Activated T-helper 1 cell treated with anti-CD3 and anti-CD28 coated beads, Interleukin-12 subunit alpha, Interleukin-12 subunit beta, Interleukin-2, Interleukin-4 antibody, amounts not matched to agents 30 ng/mL and 10 ng/mL and 1 ng/mL, durations not matched to agents 14 hours and 24 hours and 36 hours (primary cell): ENCODE data around the gene NCR1. TPM values are rescaled to one million over a fixed set of nuclear protein-coding genes. Genes with fewer than 3 reads are reported as not detected.
"Not testable (repeated sequence)": the region's sequence is repeated elsewhere in the genome, so short reads cannot be mapped to it uniquely, and the experiment has no call there.

Experiments
- DNase-seq: peaks from one replicate; pipeline ENCODE4 v3.0.0; 2021; ENCODE audit warnings: low spot score
- H3K27ac Mint-ChIP-seq: one replicate; pipeline ENCODE4 v1.8.0; 2021; ENCODE audit warnings: mild to moderate bottlenecking, mixed read lengths
- H3K27me3 Mint-ChIP-seq: one replicate; pipeline ENCODE4 v1.8.0; 2022; ENCODE audit warnings: mild to moderate bottlenecking, moderate library complexity, mixed read lengths; ENCODE audit not compliant: insufficient read depth
- H3K36me3 Mint-ChIP-seq: one replicate; pipeline ENCODE4 v1.8.0; 2021; ENCODE audit warnings: low read depth, mixed read lengths
- H3K4me1 Mint-ChIP-seq: one replicate; pipeline ENCODE4 v1.8.0; 2021; ENCODE audit warnings: low read depth, mixed read lengths
- H3K4me3 Mint-ChIP-seq: one replicate; pipeline ENCODE4 v1.8.0; 2021; ENCODE audit warnings: mild to moderate bottlenecking, moderate library complexity, mixed read lengths
- H3K9me3 Mint-ChIP-seq: one replicate; pipeline ENCODE4 v1.8.0; 2021; ENCODE audit warnings: mixed read lengths
- intact Hi-C: fragments of 100-400 bp; cut with micrococcal nuclease; formaldehyde crosslinking; loops from one replicate; pipeline ENCODE4 v1.15.1; 2024
- total RNA-seq: library from RNA; stranded (reverse); gene quantifications from 2 replicates; pipeline ENCODE4 v1.2.3, GENCODE V29; 2022

The NCR1 gene, protein sequence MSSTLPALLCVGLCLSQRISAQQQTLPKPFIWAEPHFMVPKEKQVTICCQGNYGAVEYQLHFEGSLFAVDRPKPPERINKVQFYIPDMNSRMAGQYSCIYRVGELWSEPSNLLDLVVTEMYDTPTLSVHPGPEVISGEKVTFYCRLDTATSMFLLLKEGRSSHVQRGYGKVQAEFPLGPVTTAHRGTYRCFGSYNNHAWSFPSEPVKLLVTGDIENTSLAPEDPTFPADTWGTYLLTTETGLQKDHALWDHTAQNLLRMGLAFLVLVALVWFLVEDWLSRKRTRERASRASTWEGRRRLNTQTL
- total RNA-seq, result not detected in 2 replicates

DNA sequence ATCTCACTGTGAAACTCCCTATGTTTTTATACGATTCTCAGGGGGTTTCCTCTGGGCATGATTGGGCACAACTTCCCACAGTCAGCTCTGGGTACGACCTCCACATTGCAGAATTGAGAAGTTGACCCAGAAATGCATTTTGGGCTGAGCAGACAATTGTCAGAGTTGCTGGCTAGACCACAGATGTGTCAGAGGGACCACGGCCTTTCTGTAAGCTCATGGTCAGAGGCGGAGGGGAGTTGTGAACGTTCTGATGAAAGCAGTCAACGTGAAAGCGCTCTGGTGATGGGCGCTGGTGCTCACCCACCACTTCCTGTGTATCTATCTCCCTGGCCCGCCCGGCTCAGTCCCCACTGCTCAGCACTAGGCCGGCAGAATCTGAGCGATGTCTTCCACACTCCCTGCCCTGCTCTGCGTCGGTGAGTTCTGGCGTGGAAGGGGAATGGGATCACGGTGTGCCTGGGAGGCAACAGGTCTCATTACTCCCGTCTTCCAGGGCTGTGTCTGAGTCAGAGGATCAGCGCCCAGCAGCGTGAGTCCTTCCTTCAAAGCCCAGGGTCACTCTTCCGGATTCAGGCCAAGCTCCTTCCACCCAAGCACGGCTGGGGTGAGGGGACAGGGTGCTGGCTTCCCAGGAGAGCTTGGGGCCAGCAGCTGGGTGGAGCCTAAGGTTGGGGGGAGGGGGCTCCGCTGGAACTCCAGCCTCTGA, at the start of gene NCR1:
Gene NCR1 (plus strand): TSS at position 346 of the 709 bp plus-strand sequence. CDS start 40 bp downstream, at position 386.
- Mint-ChIP-seq H3K27ac (no peak within 1 kb of the TSS), H3K4me3 (no peak within 1 kb of the TSS), H3K4me1 (no peaks in the 10 kb centered on the region), H3K36me3 (no peaks in the 10 kb centered on the region), H3K27me3 (peaks cover 6% of the 10 kb centered on the region), H3K9me3 (no peaks in the 10 kb centered on the region)
- intact Hi-C loops, result no loop called here
- DNase-seq, result no peak

DNA sequence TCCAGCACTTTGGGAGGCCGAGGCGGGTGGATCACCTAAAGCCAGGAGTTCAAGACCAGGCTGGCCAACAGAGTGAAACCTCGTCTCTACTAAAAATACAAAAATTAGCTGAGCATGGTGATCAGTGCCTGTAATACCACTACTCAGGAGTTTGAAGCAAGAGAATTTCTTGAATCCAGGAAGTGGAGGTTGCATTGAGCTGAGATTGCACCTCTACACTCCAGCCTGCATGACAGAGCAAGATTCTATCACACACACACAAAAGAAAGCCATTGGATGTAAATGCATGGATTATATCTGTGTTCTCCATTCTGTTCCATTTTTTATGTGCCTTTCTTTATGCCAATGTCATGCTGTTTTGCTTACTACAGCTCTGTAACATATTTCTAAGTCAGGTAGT, 47.5 kb upstream of the NCR1 start:
- H3K4me1 Mint-ChIP-seq, H3K4me3 Mint-ChIP-seq, H3K9me3 Mint-ChIP-seq, H3K27ac Mint-ChIP-seq, H3K36me3 Mint-ChIP-seq, H3K27me3 Mint-ChIP-seq, DNase-seq, intact Hi-C loops: not testable (repeated sequence)

DNA sequence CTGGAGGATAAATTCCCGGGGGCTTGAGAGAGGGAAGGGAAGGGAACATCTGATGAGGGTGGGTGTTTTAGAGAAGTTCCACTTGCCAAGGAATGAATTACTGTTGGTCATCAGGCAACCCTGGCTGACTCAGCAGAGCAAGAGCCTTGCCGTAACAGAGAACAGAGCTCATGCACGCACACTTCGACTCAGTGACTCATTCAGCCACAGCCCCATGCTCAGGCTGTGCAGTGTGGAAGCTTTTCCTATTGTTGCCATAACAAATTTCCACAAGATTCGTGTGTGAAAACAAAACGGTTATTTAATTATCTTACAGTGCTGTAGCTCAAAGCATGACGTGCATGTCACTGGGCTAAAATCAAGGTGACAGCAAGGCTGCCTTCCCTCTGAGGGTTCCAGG, 46.5 kb upstream of the NCR1 start:
- H3K9me3 Mint-ChIP-seq, H3K27ac Mint-ChIP-seq, intact Hi-C loops, H3K4me3 Mint-ChIP-seq, H3K36me3 Mint-ChIP-seq, H3K27me3 Mint-ChIP-seq, DNase-seq, H3K4me1 Mint-ChIP-seq: not testable (repeated sequence)

DNA sequence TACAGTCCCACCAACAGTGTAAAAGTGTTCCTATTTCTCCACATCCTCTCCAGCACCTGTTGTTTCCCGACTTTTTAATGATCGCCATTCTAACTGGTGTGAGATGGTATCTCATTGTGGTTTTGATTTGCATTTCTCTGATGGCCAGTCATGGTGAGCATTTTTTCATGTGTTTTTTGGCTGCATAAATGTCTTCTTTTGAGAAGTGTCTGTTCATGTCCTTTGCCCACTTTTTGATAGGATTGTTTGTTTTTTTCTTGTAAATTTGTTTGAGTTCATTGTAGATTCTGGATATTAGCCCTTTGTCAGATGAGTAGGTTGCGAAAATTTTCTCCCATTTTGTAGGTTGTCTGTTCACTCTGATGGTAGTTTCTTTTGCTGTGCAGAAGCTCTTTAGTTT, 42.5 kb upstream of the NCR1 start:
- H3K27me3 Mint-ChIP-seq, DNase-seq, H3K4me1 Mint-ChIP-seq, H3K36me3 Mint-ChIP-seq, intact Hi-C loops, H3K4me3 Mint-ChIP-seq, H3K9me3 Mint-ChIP-seq, H3K27ac Mint-ChIP-seq: not testable (repeated sequence)

DNA sequence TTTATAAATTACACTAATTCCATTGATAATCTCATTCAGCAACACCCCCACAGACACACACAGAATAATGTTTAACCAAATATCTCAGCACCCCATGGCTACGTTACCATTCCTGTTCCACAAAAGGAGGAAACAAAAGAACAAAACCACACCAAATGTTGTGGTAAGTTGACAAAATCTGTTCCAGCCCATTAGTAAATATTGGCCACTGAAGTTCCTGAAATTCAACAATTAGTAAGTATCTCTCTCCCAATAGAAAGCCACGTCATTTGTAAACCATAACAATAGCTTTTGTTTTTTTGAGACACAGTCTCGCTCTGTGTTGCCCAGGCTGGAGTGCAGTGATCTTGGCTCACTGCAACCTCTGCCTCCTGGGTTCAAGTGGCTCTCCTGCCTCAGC, 34.3 kb upstream of the NCR1 start:
- H3K27ac Mint-ChIP-seq, result no peak overlapping the region
- peaks cover 3% of the 10 kb centered on the region for H3K27me3 Mint-ChIP-seq
- intact Hi-C loops, result no loop called here
- no peak for DNase-seq
- no peaks in the 10 kb centered on the region for H3K36me3 Mint-ChIP-seq
- no peak overlapping the region for H3K4me3 Mint-ChIP-seq
- H3K4me1 Mint-ChIP-seq, result no peaks in the 10 kb centered on the region
- H3K9me3 Mint-ChIP-seq, result no peaks in the 10 kb centered on the region

DNA sequence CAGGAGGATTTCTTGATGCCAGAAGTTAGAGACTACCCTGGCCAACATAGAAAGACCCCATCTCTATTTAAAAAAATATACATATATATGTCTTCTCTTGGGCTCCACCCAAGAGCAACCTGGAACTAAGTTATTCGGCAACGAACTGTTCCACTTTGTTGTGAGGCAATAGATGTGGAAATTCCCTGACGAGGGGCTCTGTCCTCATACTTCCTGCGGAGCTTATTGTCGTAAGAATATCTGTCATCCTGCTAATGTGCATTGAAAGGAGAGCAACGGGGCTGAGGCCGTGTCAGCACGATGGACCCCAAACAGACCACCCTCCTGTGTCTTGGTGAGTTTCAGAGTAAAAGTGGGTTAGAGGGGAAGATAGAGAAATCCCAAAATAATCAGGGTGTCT, 32.0 kb upstream of the NCR1 start, which contains the start of gene FCAR:
Gene FCAR (plus strand): TSS at position 246 of the 400 bp plus-strand sequence. CDS start 55 bp downstream, at position 301.
- Mint-ChIP-seq H3K27me3 (peaks cover 7% of the 10 kb centered on the region), H3K36me3 (no peaks in the 10 kb centered on the region), H3K4me3 (no peak within 1 kb of the TSS), H3K4me1 (no peaks in the 10 kb centered on the region), H3K9me3 (no peaks in the 10 kb centered on the region), H3K27ac (no peak within 1 kb of the TSS)
- no peak for DNase-seq
- intact Hi-C loops, result no loop called here

DNA sequence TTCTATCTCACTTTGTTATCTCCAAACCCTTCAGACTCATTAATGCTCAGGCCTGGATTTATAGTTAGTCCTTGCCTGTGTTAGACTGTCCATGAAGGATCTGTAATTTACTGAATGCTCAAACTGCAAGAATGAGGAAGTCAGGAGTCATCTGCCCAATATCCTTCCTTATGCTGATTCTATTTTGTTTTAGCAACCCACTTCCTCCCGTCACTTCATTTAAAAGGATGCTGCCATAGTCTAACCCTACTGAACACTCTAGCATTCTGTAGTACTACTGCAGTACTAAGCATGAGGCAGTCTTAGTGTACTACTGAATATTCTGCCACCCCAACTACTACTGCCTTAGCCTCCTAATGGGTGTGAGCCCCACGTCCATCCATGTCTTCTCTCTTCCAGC, 30.4 kb upstream of the NCR1 start:
- DNase-seq, result no peak
- intact Hi-C loops, result no loop called here
- H3K4me1 Mint-ChIP-seq, result no peaks in the 10 kb centered on the region
- H3K9me3 Mint-ChIP-seq, result no peaks in the 10 kb centered on the region
- no peak overlapping the region for H3K4me3 Mint-ChIP-seq
- H3K27ac Mint-ChIP-seq, result no peak overlapping the region
- no peaks in the 10 kb centered on the region for H3K36me3 Mint-ChIP-seq
- peaks cover 10% of the 10 kb centered on the region for H3K27me3 Mint-ChIP-seq

DNA sequence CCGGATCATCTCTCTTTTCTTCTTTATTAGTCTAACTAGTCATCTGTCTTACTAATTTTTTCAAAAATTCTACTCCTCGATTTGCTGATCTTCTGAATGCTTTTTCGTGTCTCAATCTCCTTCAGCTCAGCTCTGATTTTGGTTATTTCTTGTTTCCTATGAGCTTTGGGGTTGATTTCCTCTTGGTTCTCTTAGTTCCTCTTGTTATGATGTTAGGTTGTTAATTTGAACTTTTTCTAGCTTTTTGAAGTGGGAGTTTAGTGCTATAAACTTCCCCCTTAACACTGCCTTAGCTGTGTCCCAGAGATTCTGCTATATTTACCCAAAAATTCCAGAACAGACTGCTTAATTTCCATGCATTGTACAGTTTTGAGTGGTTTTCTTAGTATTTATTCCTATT, 28.5 kb upstream of the NCR1 start:
- H3K9me3 Mint-ChIP-seq, result no peaks in the 10 kb centered on the region
- no peak for DNase-seq
- no peaks in the 10 kb centered on the region for H3K36me3 Mint-ChIP-seq
- H3K27ac Mint-ChIP-seq, result no peak overlapping the region
- intact Hi-C loops, result no loop called here
- H3K4me3 Mint-ChIP-seq, result no peak overlapping the region
- H3K4me1 Mint-ChIP-seq, result peaks cover 6% of the 10 kb centered on the region
- H3K27me3 Mint-ChIP-seq, result peaks cover 10% of the 10 kb centered on the region

DNA sequence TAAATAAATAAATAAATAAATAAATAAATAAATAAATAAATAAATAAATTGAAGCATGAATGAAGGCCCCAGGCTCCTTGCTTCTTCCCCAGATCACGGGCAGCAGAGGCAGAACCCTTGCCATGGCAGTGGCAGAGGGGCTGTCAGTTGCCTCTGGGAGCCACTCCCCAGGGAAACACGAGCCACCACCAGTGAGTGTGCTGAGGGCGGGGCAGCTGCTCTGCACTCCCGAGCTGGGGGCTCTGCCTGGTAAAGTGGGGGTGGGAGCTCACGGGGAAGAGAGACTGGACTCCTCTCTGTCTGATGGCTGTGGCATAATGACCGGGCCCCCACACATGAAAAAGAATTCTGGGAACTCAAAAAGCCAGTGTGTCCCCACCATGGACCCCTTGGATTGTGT, 24.1 kb upstream of the NCR1 start:
- peaks cover 12% of the 10 kb centered on the region for H3K4me1 Mint-ChIP-seq
- H3K4me3 Mint-ChIP-seq, result no peak overlapping the region
- peaks cover 8% of the 10 kb centered on the region for H3K27me3 Mint-ChIP-seq
- H3K27ac Mint-ChIP-seq, result no peak overlapping the region
- intact Hi-C loops, result loop anchor here (1.0 to 10.0 kb wide), 6 partner anchors 180 to 620 kb away; partner anchors contain the start of genes DNAAF3 and RDH13
- no peaks in the 10 kb centered on the region for H3K36me3 Mint-ChIP-seq
- no peak for DNase-seq
- no peaks in the 10 kb centered on the region for H3K9me3 Mint-ChIP-seq

DNA sequence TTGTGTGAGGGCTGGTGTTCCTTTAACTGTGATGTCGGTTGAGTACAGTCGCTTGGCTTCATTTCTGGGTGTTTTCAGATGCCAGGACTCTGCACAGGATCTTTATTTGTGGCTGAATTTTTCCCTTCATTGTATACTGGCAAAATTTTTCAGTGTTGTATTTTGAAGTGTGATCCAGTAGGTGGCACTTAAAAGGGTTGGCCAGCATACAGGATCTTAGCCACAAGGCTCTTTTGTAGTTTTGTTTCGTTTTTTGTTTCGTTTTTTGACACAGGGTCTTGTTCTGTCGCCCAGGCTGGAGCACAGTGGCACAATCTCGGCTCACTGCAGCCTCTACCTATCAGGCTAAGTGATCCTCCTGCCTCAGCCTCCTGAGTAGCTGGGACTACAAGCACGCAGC, 23.2 kb upstream of the NCR1 start:
- Mint-ChIP-seq H3K27ac (no peak overlapping the region), H3K4me3 (peak overlapping the region; percentile 56)

DNA sequence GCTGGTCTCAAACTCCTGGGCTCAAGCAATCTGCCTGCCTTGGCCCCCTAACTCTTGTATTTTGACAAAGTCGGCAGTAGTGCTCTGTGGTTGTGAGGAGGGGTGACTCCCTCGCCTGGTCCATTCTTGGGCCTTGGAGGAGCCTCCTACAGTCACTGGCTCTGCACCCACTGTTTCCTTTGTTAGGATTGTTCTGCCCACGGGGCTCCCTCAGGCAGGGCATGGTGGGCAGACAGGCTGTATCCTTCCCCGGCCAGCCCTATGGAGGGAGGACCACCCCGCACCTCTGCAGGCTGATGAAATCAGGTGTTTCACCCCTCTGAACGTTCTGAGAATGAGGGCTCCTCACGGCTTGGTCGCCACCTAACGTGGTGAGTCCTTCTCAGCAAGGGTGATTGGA, 22.7 kb upstream of the NCR1 start:
- intact Hi-C loops, result loop anchor here (2.0 to 10.0 kb wide), 5 partner anchors 179 to 619 kb away; partner anchors contain the start of genes DNAAF3 and RDH13
- Mint-ChIP-seq H3K36me3 (no peaks in the 10 kb centered on the region), H3K9me3 (no peaks in the 10 kb centered on the region), H3K4me3 (no peak overlapping the region), H3K27ac (no peak overlapping the region), H3K27me3 (peaks cover 5% of the 10 kb centered on the region), H3K4me1 (peaks cover 12% of the 10 kb centered on the region)
- DNase-seq, result no peak

More for the DNA sequence above, 23.2 kb upstream of the NCR1 start:
- Mint-ChIP-seq H3K36me3 (no peaks in the 10 kb centered on the region), H3K9me3 (no peaks in the 10 kb centered on the region), H3K4me1 (peaks cover 12% of the 10 kb centered on the region), H3K27me3 (peaks cover 5% of the 10 kb centered on the region)
- DNase-seq, result peak; percentile 4
- intact Hi-C loops, result loop anchor here (2.0 to 10.0 kb wide), 5 partner anchors 180 to 620 kb away; partner anchors contain the start of genes DNAAF3 and RDH13

DNA sequence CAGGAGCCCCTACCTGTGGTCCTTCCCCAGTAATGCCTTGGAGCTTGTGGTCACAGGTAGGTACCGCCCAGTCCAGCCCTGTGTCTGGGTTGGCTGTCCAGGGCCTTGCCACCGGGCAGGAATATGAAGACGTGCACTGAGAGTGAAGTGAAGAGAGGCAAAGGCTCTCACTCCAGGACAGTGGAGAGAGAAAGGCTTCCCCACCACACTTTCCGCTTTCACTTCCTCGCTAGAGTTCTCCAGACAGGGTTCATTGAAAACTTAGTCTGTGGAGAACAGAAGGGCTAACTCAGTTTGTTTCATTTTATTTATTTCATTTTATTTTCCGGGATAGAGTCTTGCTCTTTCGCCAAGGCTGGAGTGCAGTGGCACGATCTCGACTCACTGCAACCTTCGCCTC, 17.7 kb upstream of the NCR1 start:
- DNase-seq, result no peak
- H3K27ac Mint-ChIP-seq, result no peak overlapping the region
- intact Hi-C loops, result loop anchor here (10.0 kb wide), 1 partner anchor 247 kb away; no protein-coding TSS in a partner anchor
- no peaks in the 10 kb centered on the region for H3K9me3 Mint-ChIP-seq
- no peak overlapping the region for H3K4me3 Mint-ChIP-seq
- H3K36me3 Mint-ChIP-seq, result no peaks in the 10 kb centered on the region
- H3K27me3 Mint-ChIP-seq, result no peaks in the 10 kb centered on the region
- no peaks in the 10 kb centered on the region for H3K4me1 Mint-ChIP-seq

DNA sequence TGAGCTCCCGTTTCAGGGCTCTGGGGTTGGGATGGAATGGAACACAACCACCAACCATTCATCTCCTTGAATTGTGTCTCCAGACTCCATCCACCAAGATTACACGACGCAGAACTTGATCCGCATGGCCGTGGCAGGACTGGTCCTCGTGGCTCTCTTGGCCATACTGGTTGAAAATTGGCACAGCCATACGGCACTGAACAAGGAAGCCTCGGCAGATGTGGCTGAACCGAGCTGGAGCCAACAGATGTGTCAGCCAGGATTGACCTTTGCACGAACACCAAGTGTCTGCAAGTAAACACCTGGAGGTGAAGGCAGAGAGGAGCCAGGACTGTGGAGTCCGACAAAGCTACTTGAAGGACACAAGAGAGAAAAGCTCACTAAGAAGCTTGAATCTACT, 16.4 kb upstream of the NCR1 start:
- Mint-ChIP-seq H3K27ac (no peak overlapping the region), H3K27me3 (no peaks in the 10 kb centered on the region), H3K4me1 (no peaks in the 10 kb centered on the region), H3K36me3 (no peaks in the 10 kb centered on the region), H3K4me3 (no peak overlapping the region), H3K9me3 (no peaks in the 10 kb centered on the region)
- intact Hi-C loops, result loop anchor here (10.0 kb wide), 1 partner anchor 245 kb away; no protein-coding TSS in a partner anchor
- DNase-seq, result no peak
